H1 (cell line): ENCODE data around the gene RRP12. TPM values are rescaled to one million over a fixed set of nuclear protein-coding genes. Genes with fewer than 3 reads are reported as not detected.

Experiments used
- CTCF ChIA-PET: fragments of 300-600 bp; sonication (Branson Sonifier 250); formaldehyde crosslinking; loops from one replicate; lab custom pipeline; 2021; ENCODE audit not compliant: partially characterized antibody; lab: Charles Lee
- POLR2A ChIA-PET: fragments of 300-600 bp; sonication (Branson Sonifier 250); formaldehyde crosslinking; loops from one replicate; lab custom pipeline; 2021; ENCODE audit warnings: inconsistent platforms; ENCODE audit not compliant: partially characterized antibody; lab: Charles Lee
- DNase-seq, 2 experiments: peaks; one replicate each; pipeline versions ENCODE4 v3.0.0 to v3.0.0-alpha.2; 2010 to 2022; ENCODE audit warnings: low spot score in 2 of 2, low read depth in 1 of 2, mixed read lengths in 1 of 2
- FAIRE-seq: peaks from 2 replicates; lab custom pipeline; 2011; peaks lifted over from hg19 to GRCh38; lab: Jason Lieb, UNC
- H2AFZ ChIP-seq: 2 replicates; pipeline ENCODE4 v1.8.1; 2012; ENCODE audit warnings: low read length, inconsistent platforms
- H2AK5ac ChIP-seq: 2 replicates; pipeline ENCODE4 v1.6.1; 2013; ENCODE audit warnings: low read depth, low read length
- H2BK120ac ChIP-seq: replicated peaks from 2 replicates; pipeline ENCODE3; 2013; ENCODE audit warnings: low read depth, low read length, inconsistent platforms
- H2BK12ac ChIP-seq: 2 replicates; pipeline ENCODE4 v1.6.1; 2013; ENCODE audit warnings: low read depth, low read length
- H2BK15ac ChIP-seq: 2 replicates; pipeline ENCODE4 v1.6.1; 2013; ENCODE audit warnings: low read length
- H2BK20ac ChIP-seq: 2 replicates; pipeline ENCODE4 v1.6.1; 2013; ENCODE audit warnings: low read length
- H2BK5ac ChIP-seq: 2 replicates; pipeline ENCODE4 v1.6.1; 2013; ENCODE audit warnings: low read depth, low read length
- H3K14ac ChIP-seq: 2 replicates; pipeline ENCODE4 v1.6.1; 2013; ENCODE audit warnings: inconsistent platforms; ENCODE audit not compliant: insufficient read length
- H3K18ac ChIP-seq: 2 replicates; pipeline ENCODE4 v1.6.1; 2013; ENCODE audit warnings: low read length; ENCODE audit errors: extremely low read depth
- H3K23ac ChIP-seq: 2 replicates; pipeline ENCODE4 v1.6.1; 2013; ENCODE audit warnings: inconsistent platforms; ENCODE audit not compliant: insufficient read length
- H3K23me2 ChIP-seq: 2 replicates; pipeline ENCODE4 v1.6.1; 2013; ENCODE audit warnings: low read depth, low read length
- H3K27ac ChIP-seq: 2 replicates; pipeline ENCODE4 v1.6.1; 2011; ENCODE audit warnings: low read depth, low read length, inconsistent platforms
- H3K27me3 ChIP-seq, 4 experiments: replicated peaks in 1 of 4; 1 replicate in 1 of 4; 2 replicates in 3 of 4; pipeline versions ENCODE4 v1.6.1 to v1.8.1; 2011 to 2013; ENCODE audit warnings: low read length in 3 of 4, mild to moderate bottlenecking in 3 of 4, inconsistent platforms in 2 of 4, mixed read lengths in 2 of 4, moderate library complexity in 1 of 4; ENCODE audit not compliant: control insufficient read depth in 3 of 4, insufficient read depth in 3 of 4; ENCODE audit errors: extremely low read depth in 1 of 4
- H3K36me3 ChIP-seq, 4 experiments: 2 replicates each; pipeline versions ENCODE4 v1.6.1 to v1.8.1; 2011 to 2013; ENCODE audit warnings: mild to moderate bottlenecking in 4 of 4, low read length in 3 of 4, moderate library complexity in 2 of 4, control low read depth in 1 of 4, inconsistent platforms in 1 of 4; ENCODE audit not compliant: insufficient read depth in 4 of 4, control insufficient read depth in 2 of 4
- H3K4ac ChIP-seq: replicated peaks from 2 replicates; pipeline ENCODE3; 2013; ENCODE audit warnings: low read length, low read depth, mixed read lengths, inconsistent platforms; ENCODE audit not compliant: insufficient read length
- H3K4me1 ChIP-seq, 4 experiments: replicated peaks in 1 of 4; 1 replicate in 1 of 4; 2 replicates in 3 of 4; pipeline versions ENCODE4 v1.6.1 to v1.8.1; 2011 to 2013; ENCODE audit warnings: low read length in 3 of 4, inconsistent platforms in 2 of 4, mixed read lengths in 1 of 4; ENCODE audit not compliant: insufficient read depth in 4 of 4, control insufficient read depth in 3 of 4
- H3K4me2 ChIP-seq, 2 experiments: 2 replicates each; pipeline versions ENCODE4 v1.6.1 to v1.8.1; 2011 to 2013; ENCODE audit warnings: low read depth in 2 of 2, low read length in 2 of 2, control low read depth in 1 of 2, inconsistent platforms in 1 of 2, mild to moderate bottlenecking in 1 of 2; ENCODE audit not compliant: insufficient read depth in 1 of 2
- H3K4me3 ChIP-seq, 4 experiments: fragments of 200-600, 300-600 bp in 1 of 4; sonication (generic), shearing (Covaris generic), sonication (Bioruptor Twin) in 1 of 4; 2 replicates each; pipeline versions ENCODE4 v1.5.1 to v1.8.1; 2011 to 2016; ENCODE audit warnings: low read length in 4 of 4, low read depth in 3 of 4, control low read depth in 2 of 4, inconsistent platforms in 2 of 4, mild to moderate bottlenecking in 2 of 4, mixed read lengths in 1 of 4, moderate library complexity in 1 of 4; ENCODE audit not compliant: insufficient read depth in 2 of 4; ENCODE audit errors: extremely low read depth in 1 of 4
- H3K56ac ChIP-seq: replicated peaks from 2 replicates; pipeline ENCODE3; 2013; ENCODE audit warnings: low read depth, mild to moderate bottlenecking, mixed read lengths, low read length, inconsistent platforms; ENCODE audit not compliant: insufficient read length
- H3K79me1 ChIP-seq: 2 replicates; pipeline ENCODE4 v1.6.1; 2013; ENCODE audit warnings: low read depth, low read length, control low read depth
- H3K79me2 ChIP-seq, 2 experiments: 2 replicates each; pipeline versions ENCODE4 v1.6.1 to v1.8.1; 2012 to 2013; ENCODE audit warnings: low read length in 2 of 2, mild to moderate bottlenecking in 2 of 2, inconsistent platforms in 1 of 2; ENCODE audit not compliant: insufficient read depth in 2 of 2, control insufficient read depth in 1 of 2
- H3K9ac ChIP-seq, 4 experiments: replicated peaks in 1 of 4; 1 replicate in 1 of 4; 2 replicates in 3 of 4; pipeline versions ENCODE4 v1.6.1 to v1.8.1; 2011 to 2013; ENCODE audit warnings: low read depth in 3 of 4, low read length in 3 of 4, control low read depth in 2 of 4, mild to moderate bottlenecking in 2 of 4, moderate library complexity in 2 of 4, inconsistent platforms in 1 of 4; ENCODE audit errors: extremely low read depth in 1 of 4
- H3K9me3 ChIP-seq, 2 experiments: 2 replicates each; pipeline versions ENCODE4 v1.6.1 to v1.8.1; 2012 to 2013; ENCODE audit warnings: mild to moderate bottlenecking in 2 of 2, moderate library complexity in 2 of 2, control low read depth in 1 of 2, inconsistent platforms in 1 of 2, low read depth in 1 of 2, low read length in 1 of 2, mixed read lengths in 1 of 2; ENCODE audit not compliant: insufficient read depth in 2 of 2
- H4K20me1 ChIP-seq, 2 experiments: replicated peaks in 1 of 2; 2 replicates each; pipeline versions ENCODE3 to v1.8.1; 2011 to 2013; ENCODE audit warnings: inconsistent platforms in 2 of 2, low read length in 2 of 2, mild to moderate bottlenecking in 1 of 2; ENCODE audit not compliant: insufficient read depth in 2 of 2, control insufficient read depth in 1 of 2
- H4K5ac ChIP-seq: 2 replicates; pipeline ENCODE4 v1.6.1; 2013; ENCODE audit warnings: low read length, low read depth, mixed read lengths, inconsistent platforms; ENCODE audit not compliant: insufficient read length
- H4K8ac ChIP-seq: 2 replicates; pipeline ENCODE4 v1.8.0; 2013; ENCODE audit warnings: mild to moderate bottlenecking, moderate library complexity, low read length, inconsistent platforms; ENCODE audit not compliant: insufficient read depth; ENCODE audit errors: extremely low read depth
- H4K91ac ChIP-seq: replicated peaks from 2 replicates; pipeline ENCODE3; 2013; ENCODE audit warnings: low read length, mixed read lengths, inconsistent platforms; ENCODE audit not compliant: insufficient read length
- CBX8 ChIP-seq: fragments of 300-800, 300-1000 bp; sonication (generic); IDR thresholded peaks from 2 replicates; pipeline ENCODE4 v1.7.1; 2016; ENCODE audit warnings: low read depth, low read length, borderline replicate concordance
- CTBP2 ChIP-seq: IDR thresholded peaks from 2 replicates; pipeline ENCODE4 v1.7.0; 2011; ENCODE audit warnings: borderline replicate concordance, mild to moderate bottlenecking, moderate library complexity, mixed read lengths, low read length; ENCODE audit not compliant: insufficient read depth, insufficient read length
- EP300 ChIP-seq, 2 experiments: IDR thresholded peaks; 1 replicate in 1 of 2; 2 replicates in 1 of 2; pipeline ENCODE4 v1.6.1; 2011 to 2012; ENCODE audit warnings: low read depth in 2 of 2, low read length in 2 of 2, mild to moderate bottlenecking in 2 of 2, borderline replicate concordance in 1 of 2, inconsistent platforms in 1 of 2, moderate library complexity in 1 of 2
- EZH2 ChIP-seq: fragments of 200-600 bp; sonication (generic); IDR thresholded peaks from 2 replicates; pipeline ENCODE4 v1.7.1; 2012; ENCODE audit warnings: low read depth, mild to moderate bottlenecking, moderate library complexity, low read length, inconsistent platforms; ENCODE audit not compliant: severe bottlenecking
- GTF2F1 ChIP-seq: IDR thresholded peaks from 2 replicates; pipeline ENCODE4 v1.6.1; 2012; ENCODE audit warnings: low read depth, low read length, improper control_type of control experiment, borderline replicate concordance
- HDAC2 ChIP-seq, 2 experiments: fragments of 300-600 bp in 1 of 2; sonication (generic) in 1 of 2; IDR thresholded peaks; 2 replicates each; pipeline ENCODE4 v1.6.1; 2011 to 2012; ENCODE audit warnings: low read depth in 2 of 2, low read length in 2 of 2, mild to moderate bottlenecking in 2 of 2, moderate library complexity in 2 of 2, borderline replicate concordance in 1 of 2, inconsistent platforms in 1 of 2
- JUND ChIP-seq: IDR thresholded peaks from 2 replicates; pipeline ENCODE4 v1.6.1; 2011; ENCODE audit warnings: mild to moderate bottlenecking, improper control_type of control experiment, low read length
- MAFK ChIP-seq: IDR thresholded peaks from 2 replicates; pipeline ENCODE4 v1.6.1; 2012; ENCODE audit warnings: low read depth, mild to moderate bottlenecking, improper control_type of control experiment, low read length
- MAX ChIP-seq: IDR thresholded peaks from 2 replicates; pipeline ENCODE4 v1.6.1; 2012; ENCODE audit warnings: inconsistent platforms
- SAP30 ChIP-seq: fragments of 300-600 bp; sonication (generic); IDR thresholded peaks from 2 replicates; pipeline ENCODE4 v1.7.1; 2012; ENCODE audit warnings: low read length, moderate library complexity, mild to moderate bottlenecking, inconsistent platforms; ENCODE audit not compliant: insufficient read depth, insufficient replicate concordance
- TBP ChIP-seq: IDR thresholded peaks from 2 replicates; pipeline ENCODE4 v1.6.1; 2011; ENCODE audit warnings: low read depth, low read length, improper control_type of control experiment
- TCF12 ChIP-seq: IDR thresholded peaks from 2 replicates; pipeline ENCODE4 v1.6.1; 2011; ENCODE audit warnings: low read depth, mild to moderate bottlenecking, low read length
- ZNF274 ChIP-seq: IDR thresholded peaks from 2 replicates; pipeline ENCODE4 v1.7.0; 2012; ENCODE audit warnings: low read length, borderline replicate concordance; ENCODE audit errors: extremely low read depth
- WGBS, 2 experiments: shearing (Covaris generic) in 1 of 2; methylation state at CpG; one replicate each; pipeline versions ENCODE4 v1.1.6 to v1.1.7; 2013 to 2015; ENCODE audit warnings: low lambda C conversion rate in 2 of 2, mixed read lengths in 2 of 2, inconsistent platforms in 1 of 2, low coverage in 1 of 2, missing lambda C conversion rate in 1 of 2; ENCODE audit not compliant: insufficient replicate concordance in 2 of 2, insufficient coverage in 1 of 2, insufficient read length in 1 of 2; ENCODE audit errors: extremely low coverage in 1 of 2, missing lambda C conversion rate in 1 of 2; 5-methylcytosine and 5-hydroxymethylcytosine counted together
- polyA plus RNA-seq, 7 experiments: library from polyadenylated mRNA; depleted of rRNA in 3 of 7; stranded (reverse) in 5 of 7; unstranded in 2 of 7; fragments of >200 nt in 5 of 7; fragments of 200-250 nt in 2 of 7; gene quantifications; 1 replicate in 5 of 7; 2 replicates in 1 of 7; 4 replicates in 1 of 7; pipeline versions ENCODE4 v1.2.1 to v1.2.3, GENCODE V29; 2011 to 2013; ENCODE audit warnings: missing spikeins in 2 of 7, mixed read lengths in 2 of 7
- total RNA-seq: library from RNA; stranded (reverse); fragmentation: NEBNext Ultra II Directional; extraction: Animal tissue kit (Norgen Biotek cat#: 25700); gene quantifications from 2 replicates; pipeline ENCODE4 v1.2.1, GENCODE V29; 2021

Gene RRP12
- total and polyA plus RNA-seq, 2 of the 8 experiments (the other 6 are each of a cell fraction or from before 2014, with no cell fraction given) = 21.0 to 65.8 TPM

- POLR2A ChIA-PET = interaction anchor here (3.3 kb wide), 1 partner anchor 17 kb away, joined by 10 read pairs; the partner anchor contains the start of gene RRP12
- H3K23ac ChIP-seq = no peak overlapping the region
- H2BK15ac ChIP-seq = no peak overlapping the region
- H3K4me3 ChIP-seq = no peak overlapping the region
- H4K20me1 ChIP-seq = peaks cover 0 to 3% of the 10 kb centered on the region in 2 experiments
- H4K5ac ChIP-seq = no peak overlapping the region
- no peak overlapping the region for H3K4ac ChIP-seq
- H2BK120ac ChIP-seq = no peak overlapping the region
- H4K8ac ChIP-seq = no peak overlapping the region
- no peak overlapping the region for H3K14ac ChIP-seq
- CTCF ChIA-PET = interaction anchor here (1.6 kb wide), 1 partner anchor 22 kb away, joined by 3 read pairs; no protein-coding TSS in a partner anchor
- no peak overlapping the region for H4K91ac ChIP-seq
- no peak overlapping the region for H2AFZ ChIP-seq
- no peak overlapping the region for H3K4me2 ChIP-seq
- H3K4me1 ChIP-seq = no peaks in the 10 kb centered on the region
- H2AK5ac ChIP-seq = no peak overlapping the region
- no peaks in the 10 kb centered on the region for H3K79me2 ChIP-seq
- FAIRE-seq = no peak
- H3K23me2 ChIP-seq = no peaks in the 10 kb centered on the region
- no peak overlapping the region for H2BK5ac ChIP-seq
- no peak overlapping the region for H3K18ac ChIP-seq
- DNase-seq = no peak
- H2BK20ac ChIP-seq = no peak overlapping the region
- H3K36me3 ChIP-seq = peaks cover 5 to 52% (median 34%) of the 10 kb centered on the region in 4 experiments; a peak in 7 of 8 replicates
- H3K27me3 ChIP-seq = no peaks in the 10 kb centered on the region
- no peaks in the 10 kb centered on the region for H3K9me3 ChIP-seq
- no peaks in the 10 kb centered on the region for H3K79me1 ChIP-seq
- H3K9ac ChIP-seq = no peak overlapping the region
- WGBS, 2 experiments = 93% methylated on average over 3 of the region's 5 CpGs; no CpG with 5 or more reads in 1 of the 2 experiments
- no peak overlapping the region for H3K56ac ChIP-seq
- no peak overlapping the region for H3K27ac ChIP-seq
- no peak overlapping the region for H2BK12ac ChIP-seq
- TF ChIP-seq TCF12 = no peak
- TF ChIP-seq CTBP2 = no peak
- no peak for TF ChIP-seq JUND
- TF ChIP-seq GTF2F1 = no peak
- no peak for TF ChIP-seq EZH2
- TF ChIP-seq HDAC2 (IDR thresholded peaks at IDR 0.05; ENCODE audit: borderline replicate concordance in 1 of 2, low read depth in 2 of 2, low read length in 2 of 2) = no peak
- no peak for TF ChIP-seq ZNF274
- TF ChIP-seq MAX = no peak
- TF ChIP-seq MAFK = no peak
- TF ChIP-seq SAP30 = no peak
- TF ChIP-seq TBP = no peak
- no peak for TF ChIP-seq CBX8
- TF ChIP-seq EP300 (IDR thresholded peaks at IDR 0.05; ENCODE audit: borderline replicate concordance in 1 of 2, low read depth in 2 of 2, low read length in 2 of 2) = no peak
Measured at GRCh38 chr10:97384156-97384555, 17.0 kb downstream of the RRP12 start.
